ENCODE results near the gene HSPB1.
"Not testable (repeated sequence)": the region's sequence is repeated elsewhere in the genome, so short reads cannot be mapped to it uniquely, and the experiment has no call there.

HSPB1 gene

DNA sequence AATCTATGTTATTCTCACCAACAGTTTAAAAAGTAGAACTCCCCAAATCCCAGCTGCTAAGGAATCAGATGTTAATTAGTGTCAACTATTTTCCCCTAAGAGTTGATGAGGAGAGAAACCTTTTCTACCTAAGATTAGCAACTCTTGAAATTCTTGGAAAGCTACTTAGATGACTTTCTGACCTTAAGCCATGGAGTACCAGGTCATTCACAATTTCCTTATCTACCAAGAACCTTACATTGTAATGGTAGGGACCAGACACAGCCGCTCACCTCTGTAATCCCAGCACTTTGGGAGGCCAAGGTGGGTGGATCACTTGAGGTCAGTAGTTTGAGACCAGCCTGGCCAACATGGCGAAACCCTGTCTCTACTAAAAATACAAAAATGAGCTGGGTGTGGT, 32.9 kb downstream of the HSPB1 start:
- not testable (repeated sequence) for FAIRE-seq

DNA sequence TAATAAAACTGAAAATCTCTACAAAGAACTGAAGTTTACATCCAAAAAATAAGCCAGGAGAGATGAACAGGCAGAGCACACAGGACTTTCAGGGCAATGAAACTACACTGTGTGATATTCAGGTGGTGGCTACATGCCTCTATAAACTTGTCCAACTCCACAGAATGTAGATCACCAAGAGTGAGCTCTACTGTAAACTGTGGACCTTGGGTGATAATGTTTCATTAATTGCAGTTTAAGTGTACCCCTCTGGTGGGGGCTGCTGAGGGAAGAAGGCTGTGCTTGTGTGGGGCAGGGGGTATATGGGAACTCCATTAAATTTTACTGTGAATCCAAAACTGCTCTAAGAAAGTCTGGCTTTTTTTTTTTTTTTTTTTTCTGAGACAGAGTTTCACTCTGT, 33.6 kb downstream of the HSPB1 start:
- no peak for FAIRE-seq

DNA sequence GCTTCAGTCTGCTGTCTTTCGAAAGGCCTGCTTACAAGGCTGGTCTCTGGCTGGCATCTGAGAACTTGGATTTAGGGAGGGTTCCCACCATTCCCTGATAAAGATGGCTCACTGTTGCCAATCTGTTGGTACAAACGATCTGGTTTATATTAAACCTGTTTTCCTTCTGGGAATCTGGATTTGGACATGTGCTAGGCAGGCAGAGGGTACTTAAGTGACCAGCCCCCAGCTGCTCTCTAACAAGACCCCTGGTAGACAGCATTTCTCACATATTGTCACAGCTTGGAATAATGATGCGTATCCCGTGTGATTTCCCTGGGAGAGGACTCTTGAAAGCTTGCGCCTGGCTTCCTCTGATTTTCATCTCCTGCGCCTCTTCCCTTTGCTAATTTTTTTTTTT, 34.7 kb downstream of the HSPB1 start:
- no peak for FAIRE-seq

DNA sequence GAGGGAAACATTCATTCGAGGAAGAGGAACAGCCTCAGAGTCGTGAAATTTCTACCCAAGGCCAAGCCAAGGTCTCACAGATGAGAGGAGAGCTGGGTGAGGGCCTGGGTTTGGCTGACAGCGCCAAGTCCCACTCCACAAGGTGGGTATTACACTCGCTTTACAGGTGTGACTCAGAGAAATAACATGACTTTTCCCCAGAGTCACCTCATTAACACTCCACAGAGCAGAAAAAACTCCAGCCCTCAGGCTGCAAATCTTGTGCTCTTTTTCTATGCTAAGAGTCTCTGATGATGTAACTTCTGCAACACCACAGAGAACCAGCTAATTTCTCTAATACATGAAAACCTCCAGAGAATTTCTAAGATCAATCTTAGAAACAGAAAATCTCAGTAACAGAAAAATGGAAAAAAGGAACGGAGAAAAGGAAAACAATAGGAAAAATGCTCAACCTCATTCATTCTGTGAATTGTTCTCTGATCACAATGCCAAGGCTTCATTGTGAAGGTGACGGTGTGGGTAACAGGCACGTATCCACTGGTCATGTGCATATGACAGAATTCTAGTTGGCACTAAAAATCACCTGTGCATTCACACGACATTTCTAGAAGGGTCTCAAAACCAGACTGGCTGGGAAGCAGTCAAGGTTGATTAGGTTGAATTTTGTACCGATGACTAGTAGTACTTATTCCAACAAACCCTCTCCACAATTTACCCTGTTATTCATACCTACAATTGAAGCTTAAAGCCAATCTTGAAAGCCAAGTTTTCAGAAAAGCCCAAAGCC, 36.0 kb downstream of the HSPB1 start:
- no peak for FAIRE-seq

DNA sequence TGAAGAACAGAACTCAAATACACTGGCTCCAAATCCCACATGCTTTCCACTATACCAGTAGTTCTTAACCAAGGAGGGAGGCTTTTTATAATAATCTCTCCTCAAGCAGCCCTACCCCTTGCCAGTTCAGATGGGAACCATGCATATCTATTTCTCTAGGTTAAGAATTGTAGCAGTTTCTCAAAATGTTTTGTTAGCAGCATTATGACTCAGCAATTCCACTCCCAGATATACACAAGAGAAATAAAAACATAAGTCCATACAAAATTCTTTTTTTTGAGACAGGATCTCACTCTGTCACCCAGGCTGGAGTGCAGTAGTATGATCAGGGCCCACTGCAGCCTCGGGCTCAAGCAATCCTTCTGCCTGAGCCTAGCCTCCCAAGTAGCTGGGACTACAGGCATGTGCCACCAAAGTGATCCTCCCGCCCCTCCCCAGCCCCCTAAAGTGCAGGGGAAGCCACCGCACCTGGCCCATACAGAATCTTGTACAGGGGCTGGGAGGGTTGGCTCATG, 38.2 kb downstream of the HSPB1 start:
- FAIRE-seq, result no peak

DNA sequence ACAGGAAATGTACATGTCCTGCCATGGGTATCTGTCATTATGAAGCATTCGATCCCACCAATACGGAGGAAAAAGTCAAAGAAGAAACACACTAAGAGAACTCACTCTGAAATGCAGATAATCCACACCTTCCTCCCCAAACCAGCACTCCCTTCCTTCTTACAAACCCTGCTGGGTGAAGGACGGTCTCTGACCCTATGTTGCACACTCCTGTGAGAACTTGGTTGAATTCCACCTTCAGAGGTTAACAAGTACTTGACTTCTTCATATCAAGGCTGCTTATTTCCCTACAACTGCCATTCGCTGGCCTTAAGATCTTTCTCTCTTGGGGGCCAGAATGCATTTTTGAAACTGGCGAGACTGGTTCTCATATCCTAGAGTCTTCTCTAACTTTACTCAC, 39.7 kb downstream of the HSPB1 start:
- no peak for FAIRE-seq

DNA sequence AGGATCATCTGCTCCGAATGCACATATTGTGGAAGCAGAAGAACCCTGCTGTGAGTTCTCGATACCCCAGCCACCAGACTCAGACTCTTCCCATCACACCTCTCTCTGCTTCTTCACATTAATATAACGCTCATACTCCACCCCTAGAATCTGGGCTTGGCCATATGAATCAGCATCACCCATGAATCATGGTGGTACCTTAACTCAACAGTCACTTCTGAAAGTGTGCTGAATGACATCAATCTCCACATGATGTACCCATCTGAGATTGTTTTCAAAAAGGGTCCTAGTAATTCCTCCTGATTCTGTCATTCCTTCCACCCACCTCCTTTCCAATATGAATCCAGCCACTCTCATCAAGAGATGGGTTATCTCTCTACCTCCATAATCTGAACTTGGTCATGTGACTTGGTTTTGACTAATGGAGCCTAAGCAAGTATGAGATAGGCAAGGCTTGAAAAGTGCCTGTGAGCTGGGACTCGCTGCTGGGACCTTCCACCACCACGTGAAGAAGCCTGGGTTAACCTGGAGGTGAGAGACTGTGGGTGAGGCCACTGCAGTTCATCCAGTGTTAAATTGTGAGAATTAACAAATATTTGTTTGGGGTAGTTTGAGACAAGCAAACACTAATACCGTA, 40.9 kb downstream of the HSPB1 start:
- FAIRE-seq, result no peak

DNA sequence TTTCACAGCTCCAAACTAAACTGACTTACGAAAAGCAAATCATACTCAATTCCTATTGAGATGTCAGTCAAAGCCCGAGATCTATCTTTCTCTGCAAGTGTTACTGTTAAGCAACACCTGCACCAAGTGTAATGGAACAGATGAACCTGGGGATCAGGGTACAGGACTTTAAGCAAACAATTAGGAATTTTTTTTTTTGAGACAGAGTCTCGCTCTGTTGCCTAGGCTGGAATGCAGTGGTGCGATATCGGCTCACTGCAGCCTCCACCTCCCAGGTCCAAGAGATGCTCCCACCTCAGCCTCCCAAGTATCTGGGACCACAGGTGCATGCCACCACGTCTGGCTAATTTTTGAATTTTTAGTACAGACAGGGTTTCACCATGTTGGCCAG, 41.5 kb downstream of the HSPB1 start:
- FAIRE-seq, result no peak

DNA sequence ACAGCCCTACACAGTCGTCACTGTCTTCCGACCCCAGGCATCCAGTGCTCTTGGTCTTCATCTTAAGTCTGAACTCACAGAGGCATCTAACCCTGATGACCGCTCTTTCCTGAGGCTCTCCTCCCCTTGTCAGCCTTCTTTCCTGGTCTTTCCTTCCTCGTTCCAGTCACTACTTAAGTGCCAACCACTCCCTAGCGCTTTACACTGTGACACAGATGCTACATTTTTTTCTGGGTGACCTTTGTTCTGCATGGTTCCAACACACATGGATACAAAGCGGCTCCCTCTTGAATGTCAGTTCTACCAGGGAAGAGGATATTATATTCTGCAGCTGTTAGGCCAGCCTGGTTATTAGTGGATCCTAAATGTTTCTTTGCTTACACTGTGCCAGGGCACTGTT, 43.6 kb downstream of the HSPB1 start:
- no peak for FAIRE-seq

DNA sequence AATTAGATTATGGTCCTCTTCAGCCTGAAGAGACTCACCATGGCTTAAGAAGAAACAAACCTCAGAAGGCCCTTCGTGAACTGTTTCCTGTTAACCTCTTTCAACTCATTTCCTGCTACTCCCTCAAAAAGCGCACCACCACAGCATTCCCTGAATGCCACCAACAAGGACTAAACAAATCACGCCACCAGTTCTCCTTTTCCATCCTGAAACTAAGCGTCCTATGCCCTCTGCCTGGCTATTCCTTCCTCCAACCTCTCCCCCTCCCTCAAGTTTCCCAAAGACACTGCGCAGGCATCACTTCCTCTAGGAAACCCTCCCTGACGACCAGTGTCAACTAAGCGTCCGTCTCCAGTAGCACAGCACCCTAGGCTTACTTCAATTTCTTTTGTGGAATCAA, 44.3 kb downstream of the HSPB1 start:
- no peak for FAIRE-seq

DNA sequence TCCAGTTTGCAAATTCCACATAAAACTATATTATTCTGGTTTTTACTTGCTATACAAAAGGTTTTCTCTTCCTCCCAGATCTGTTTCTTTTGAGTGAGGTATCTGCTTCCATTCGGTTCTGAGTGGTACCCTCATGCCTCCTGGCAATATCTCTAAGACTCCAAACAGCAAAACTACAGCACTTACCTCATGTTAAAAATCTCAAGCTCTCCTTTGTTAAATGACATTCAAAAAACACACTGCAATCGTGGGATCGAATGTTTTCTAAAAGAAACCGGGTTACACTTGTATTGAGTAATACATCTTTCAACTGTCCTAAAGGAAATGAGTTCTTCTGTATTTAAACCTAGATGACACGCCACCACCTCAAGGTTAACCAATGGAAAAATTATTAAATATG, 45.2 kb downstream of the HSPB1 start:
- FAIRE-seq, result no peak

DNA sequence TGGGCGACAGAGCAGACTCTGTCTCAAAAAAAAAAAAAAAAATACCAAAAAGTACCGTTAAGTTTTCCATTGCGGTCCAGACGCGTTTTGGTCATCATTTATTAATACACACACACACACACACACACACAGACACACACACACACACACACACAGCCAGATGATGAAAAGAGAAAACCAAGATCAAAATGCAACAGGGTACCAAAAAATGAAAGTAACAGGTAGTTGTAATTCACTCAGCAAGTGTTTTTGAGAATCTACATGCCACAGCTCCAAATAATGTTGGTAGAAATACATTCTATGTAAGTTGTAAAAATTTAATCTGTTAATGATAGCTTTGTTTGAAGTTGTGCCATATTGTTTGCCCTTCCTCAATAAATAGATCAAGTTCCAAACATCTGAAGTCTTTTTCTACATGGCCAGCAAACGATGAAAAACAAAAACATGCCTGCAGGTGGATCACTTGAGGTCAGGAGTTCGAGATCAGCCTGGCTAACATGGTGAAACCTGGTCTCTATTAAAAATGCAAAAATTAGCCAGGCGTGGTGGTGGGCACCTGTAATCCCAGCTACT, 46.9 kb downstream of the HSPB1 start:
- FAIRE-seq, result no peak

DNA sequence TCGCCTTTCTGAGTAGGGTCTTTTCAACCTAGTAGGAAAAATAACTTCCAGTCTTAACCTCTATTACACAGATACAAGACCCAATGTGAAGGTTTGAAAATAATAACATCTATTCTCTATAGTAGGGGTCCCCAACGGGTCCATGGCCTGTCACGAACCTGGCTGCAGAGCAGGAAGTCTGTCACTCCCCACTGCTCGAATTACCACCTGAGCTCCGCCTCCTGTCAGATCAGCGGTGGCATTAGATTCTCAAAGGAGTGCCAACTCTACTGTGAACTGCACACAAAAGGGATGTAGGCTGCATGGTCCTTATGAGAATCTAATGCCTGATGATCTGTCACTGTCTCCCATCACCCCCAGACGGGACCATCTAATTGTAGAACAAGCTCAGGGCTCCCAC, 48.9 kb downstream of the HSPB1 start:
- FAIRE-seq, result no peak

DNA sequence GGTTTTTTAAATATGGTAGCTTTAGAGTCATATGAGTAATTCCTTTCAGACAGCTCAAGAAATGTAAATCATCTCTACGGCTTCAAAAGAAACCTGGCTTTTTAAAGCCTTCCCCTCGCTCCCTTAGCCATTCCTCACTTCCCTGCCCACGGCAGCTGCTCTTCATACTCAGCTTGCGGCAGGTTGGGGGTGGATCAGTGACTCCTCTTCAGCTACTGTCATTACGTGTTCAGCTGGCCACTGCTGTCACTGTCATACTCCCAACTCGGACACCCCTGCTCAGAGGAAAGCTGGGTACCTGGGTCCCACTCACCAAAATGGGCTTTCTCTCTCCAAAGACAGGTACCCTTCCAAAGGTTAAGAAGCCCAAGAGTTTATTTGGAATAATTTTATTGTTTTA, 49.7 kb downstream of the HSPB1 start:
- FAIRE-seq, result no peak

DNA sequence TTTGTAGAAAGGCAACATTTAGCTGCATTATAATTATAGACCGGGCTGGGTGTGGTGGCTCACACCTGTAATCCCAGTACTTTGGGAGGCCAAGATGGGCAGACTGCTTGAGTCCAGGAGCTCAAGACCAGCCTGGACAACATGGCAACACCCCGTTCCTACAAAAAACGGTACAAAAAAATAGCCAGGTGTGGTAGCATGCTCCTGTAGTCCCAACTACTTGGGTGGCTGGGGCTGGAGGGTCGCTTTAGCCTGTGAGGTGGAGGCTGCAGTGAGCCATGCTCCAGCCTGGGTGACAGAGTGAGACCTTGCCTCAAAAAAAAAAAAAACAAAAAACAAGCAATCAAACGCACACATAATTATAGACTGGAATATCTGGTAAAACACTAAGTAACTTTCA, 51.3 kb downstream of the HSPB1 start:
- no peak for FAIRE-seq
